ENCODE data around the gene CRABP2. TPM values are rescaled to one million over a fixed set of nuclear protein-coding genes. Genes with fewer than 3 reads are reported as not detected.

Gene CRABP2
- total RNA-seq, 3 donors from 2014 or later: 4.2 to 61.6 (median 28.2) TPM

- DNase-seq (ENCODE audit: low spot score in 2 of 2): no peak
- Histone ChIP-seq H3K4me3 (peak overlapping the region; percentile 42 to 72 (median 54)), H3K9me3 (no peaks in the 10 kb centered on the region), H3K36me3 (no peaks in the 10 kb centered on the region), H3K27me3 (no peaks in the 10 kb centered on the region), H3K4me1 (peaks cover 32 to 43% of the 10 kb centered on the region in 2 donors), H3K27ac (peak overlapping the region; percentile 92 to 94)
- intact Hi-C loops (cut with DNase I; ENCODE audit: low total_unique reads): no loop called here
- no peak for TF ChIP-seq CTCF (IDR thresholded peaks at IDR 0.05)
- no peak for TF ChIP-seq POLR2AphosphoS5 (IDR thresholded peaks at IDR 0.05)
- no peak for TF ChIP-seq POLR2A (IDR thresholded peaks at IDR 0.05)
Observed at GRCh38 chr1:156704166-156704711, 1.1 kb downstream of the CRABP2 start.

GRCh38 chr1:156703741-156704140, 1.6 kb downstream of the CRABP2 start:
- Histone ChIP-seq H3K4me1 (peaks cover 30 to 38% of the 10 kb centered on the region in 2 donors), H3K27me3 (no peaks in the 10 kb centered on the region), H3K36me3 (no peaks in the 10 kb centered on the region), H3K27ac (peak overlapping the region; percentile 92 to 94), H3K9me3 (no peaks in the 10 kb centered on the region), H3K4me3 (peak overlapping the region in 2 of 3 donors; percentile 54 to 72)
- no peak for DNase-seq (ENCODE audit: low spot score in 2 of 2)
- intact Hi-C loops (cut with DNase I; ENCODE audit: low total_unique reads): no loop called here
- TF ChIP-seq POLR2AphosphoS5 (IDR thresholded peaks at IDR 0.05) (no peak), CTCF (IDR thresholded peaks at IDR 0.05) (no peak), POLR2A (IDR thresholded peaks at IDR 0.05) (no peak)

- intact Hi-C loops (cut with DNase I; ENCODE audit: low total_unique reads): no loop called here
- H3K4me1 ChIP-seq: peaks cover 30 to 34% of the 10 kb centered on the region in 2 donors
- H3K9me3 ChIP-seq: no peaks in the 10 kb centered on the region
- H3K27ac ChIP-seq: peak overlapping the region; percentile 92 to 94
- H3K4me3 ChIP-seq: peak overlapping the region in 2 of 3 donors; percentile 54 to 72
- DNase-seq (ENCODE audit: low spot score in 2 of 2): no peak
- no peaks in the 10 kb centered on the region for H3K27me3 ChIP-seq
- no peaks in the 10 kb centered on the region for H3K36me3 ChIP-seq
- TF ChIP-seq POLR2AphosphoS5 (IDR thresholded peaks at IDR 0.05) (no peak), CTCF (IDR thresholded peaks at IDR 0.05) (no peak), POLR2A (IDR thresholded peaks at IDR 0.05) (no peak)
Observed at GRCh38 chr1:156703336-156703735, 2.0 kb downstream of the CRABP2 start.

- H3K36me3 ChIP-seq: no peaks in the 10 kb centered on the region
- intact Hi-C loops (cut with DNase I; ENCODE audit: low total_unique reads): no loop called here
- H3K4me3 ChIP-seq: no peak overlapping the region
- H3K27ac ChIP-seq: peak overlapping the region; percentile 66 to 68
- no peak for DNase-seq (ENCODE audit: low spot score in 2 of 2)
- no peaks in the 10 kb centered on the region for H3K9me3 ChIP-seq
- no peaks in the 10 kb centered on the region for H3K27me3 ChIP-seq
- H3K4me1 ChIP-seq: peaks cover 15 to 19% of the 10 kb centered on the region in 2 donors
- TF ChIP-seq POLR2AphosphoS5 (IDR thresholded peaks at IDR 0.05) (no peak), POLR2A (IDR thresholded peaks at IDR 0.05) (no peak), CTCF (IDR thresholded peaks at IDR 0.05) (no peak)
Observed at GRCh38 chr1:156700736-156701531, 4.4 kb downstream of the CRABP2 start.

- no peak for DNase-seq (ENCODE audit: low spot score in 2 of 2)
- Histone ChIP-seq H3K27ac (peak overlapping the region in 1 of 2 donors; percentile 19), H3K36me3 (no peaks in the 10 kb centered on the region), H3K4me3 (no peak overlapping the region), H3K4me1 (peaks cover 7 to 12% of the 10 kb centered on the region in 2 donors), H3K27me3 (no peaks in the 10 kb centered on the region), H3K9me3 (no peaks in the 10 kb centered on the region)
- TF ChIP-seq POLR2A (IDR thresholded peaks at IDR 0.05) (no peak), POLR2AphosphoS5 (IDR thresholded peaks at IDR 0.05) (no peak), CTCF (IDR thresholded peaks at IDR 0.05) (no peak)
- intact Hi-C loops (cut with DNase I; ENCODE audit: low total_unique reads): no loop called here
Observed at GRCh38 chr1:156698995-156699394, 6.4 kb downstream of the CRABP2 start.
